GM21515 (cell line): ENCODE data around the gene OR51B6.
"Not testable (repeated sequence)": the region's sequence is repeated elsewhere in the genome, so short reads cannot be mapped to it uniquely, and the experiment has no call there.

ENCODE experiments used
- ATAC-seq: cut with Tn5 transposase; IDR thresholded peaks from one replicate; pipeline ENCODE4 v1.9.1; 2021; ENCODE audit not compliant: unreplicated experiment

OR51B6 gene

GRCh38 chr11:5364214-5364613 is 12.9 kb downstream of the OR51B6 start:
- ATAC-seq = no peak

GRCh38 chr11:5366365-5366764 is 15.1 kb downstream of the OR51B6 start:
- not testable (repeated sequence) for ATAC-seq

- ATAC-seq = no peak
Measured at GRCh38 chr11:5366856-5367255, 15.5 kb downstream of the OR51B6 start.

- ATAC-seq = no peak
Measured at GRCh38 chr11:5367448-5368074, 16.3 kb downstream of the OR51B6 start.

- ATAC-seq = no peak
Measured at GRCh38 chr11:5368502-5369043, 17.3 kb downstream of the OR51B6 start.

- ATAC-seq = no peak
Measured at GRCh38 chr11:5369789-5370188, 18.5 kb downstream of the OR51B6 start.

- peak; percentile 90 for ATAC-seq
Measured at GRCh38 chr11:5380740-5381342, 29.5 kb downstream of the OR51B6 start.

- no peak for ATAC-seq
Measured at GRCh38 chr11:5383576-5383975, 32.3 kb downstream of the OR51B6 start, which contains the start of gene OR51M1. Gene OR51M1, plus strand, starts transcription at chr11:5383812. Its CDS starts 5,587 bp downstream, at chr11:5389399.

GRCh38 chr11:5384335-5384734 is 33.0 kb downstream of the OR51B6 start:
- ATAC-seq = no peak

- no peak for ATAC-seq
Measured at GRCh38 chr11:5390210-5390609, 38.9 kb downstream of the OR51B6 start.

GRCh38 chr11:5394091-5394490 is 42.8 kb downstream of the OR51B6 start:
- ATAC-seq = no peak

- no peak for ATAC-seq
Measured at GRCh38 chr11:5398936-5399335, 47.6 kb downstream of the OR51B6 start.
